IPS-20b (cell line): ENCODE measurements around the gene ALPL.

Source experiments
- H3K27ac ChIP-seq: one replicate; pipeline ENCODE4 v1.5.1; 2013; ENCODE audit warnings: low read length
- H3K27me3 ChIP-seq: 2 replicates; pipeline ENCODE4 v1.6.1; 2013; ENCODE audit warnings: mild to moderate bottlenecking, low read length, inconsistent platforms; ENCODE audit not compliant: insufficient read depth
- H3K36me3 ChIP-seq: 2 replicates; pipeline ENCODE4 v1.6.1; 2013; ENCODE audit warnings: low read depth, mild to moderate bottlenecking, inconsistent platforms, low read length, moderate library complexity; ENCODE audit not compliant: insufficient read depth
- H3K4me1 ChIP-seq: 2 replicates; pipeline ENCODE4 v1.6.1; 2013; ENCODE audit warnings: mild to moderate bottlenecking, control low read depth, inconsistent platforms, low read length, moderate library complexity; ENCODE audit not compliant: insufficient read depth
- H3K4me3 ChIP-seq: 2 replicates; pipeline ENCODE4 v1.5.1; 2013; ENCODE audit warnings: mild to moderate bottlenecking, low read length, inconsistent platforms
- H3K9ac ChIP-seq: 2 replicates; pipeline ENCODE4 v1.6.1; 2013; ENCODE audit warnings: low read depth, mild to moderate bottlenecking, inconsistent platforms, low read length, moderate library complexity
- H3K9me3 ChIP-seq: 2 replicates; pipeline ENCODE4 v1.6.1; 2013; ENCODE audit warnings: mild to moderate bottlenecking, low read depth, low read length, inconsistent platforms; ENCODE audit not compliant: insufficient read depth

The ALPL gene

DNA sequence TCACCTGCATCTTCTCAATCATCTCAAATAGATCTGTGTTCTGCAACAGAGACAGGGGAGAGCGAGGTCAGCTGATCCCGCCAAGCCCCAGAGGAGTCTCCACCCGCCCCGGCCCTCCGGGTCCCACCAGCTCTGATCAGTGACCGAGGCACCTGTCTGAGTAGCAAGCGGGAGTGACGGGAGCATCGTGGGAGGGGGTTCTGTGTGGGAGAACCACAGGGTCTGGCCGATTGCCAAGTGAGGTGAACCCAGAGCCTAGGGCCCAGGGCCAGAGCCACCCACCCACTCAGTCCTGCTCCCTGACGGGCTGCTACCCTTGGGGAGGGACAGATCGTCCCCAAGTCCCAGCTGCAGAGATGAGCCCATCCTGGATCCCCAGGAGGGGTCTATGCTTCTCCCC is 110.8 kb downstream of the ALPL start:
- Histone ChIP-seq H3K4me3 (no peak overlapping the region), H3K4me1 (peaks cover 6% of the 10 kb centered on the region; the same call in 1 of the 2 replicates), H3K27ac (no peak overlapping the region), H3K27me3 (peaks cover 49% of the 10 kb centered on the region), H3K9ac (no peak overlapping the region), H3K36me3 (no peaks in the 10 kb centered on the region), H3K9me3 (no peaks in the 10 kb centered on the region)

DNA sequence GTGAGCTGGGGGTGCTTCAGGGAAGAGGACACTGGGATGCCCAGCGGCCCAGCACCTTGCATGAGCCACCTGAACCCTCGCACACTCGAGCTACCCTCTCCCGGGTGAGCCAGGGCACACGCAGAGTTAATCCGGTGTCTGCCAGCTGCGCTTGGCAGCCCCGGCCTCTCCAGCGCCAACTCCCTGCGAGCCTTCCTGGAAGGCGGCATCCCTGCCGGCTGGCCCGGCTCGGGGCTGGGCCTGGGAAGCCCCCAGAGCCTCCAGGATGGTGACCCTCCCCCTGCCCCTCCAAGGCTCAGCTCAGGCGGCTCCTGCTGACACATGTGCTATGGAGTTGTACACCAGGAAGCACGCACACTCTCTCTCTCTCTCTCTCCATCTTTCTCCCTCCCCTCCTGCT is 111.3 kb downstream of the ALPL start:
- no peaks in the 10 kb centered on the region for H3K9me3 ChIP-seq
- peaks cover 49% of the 10 kb centered on the region for H3K27me3 ChIP-seq
- peaks cover 6% of the 10 kb centered on the region; the same call in 1 of the 2 replicates for H3K4me1 ChIP-seq
- H3K9ac ChIP-seq, result no peak overlapping the region
- H3K36me3 ChIP-seq, result no peaks in the 10 kb centered on the region
- H3K4me3 ChIP-seq, result no peak overlapping the region
- no peak overlapping the region for H3K27ac ChIP-seq

GRCh38 chr1:21621051-21621450 is 111.8 kb downstream of the ALPL start:
- Histone ChIP-seq H3K27ac (no peak overlapping the region), H3K4me3 (no peak overlapping the region), H3K4me1 (peaks cover 6% of the 10 kb centered on the region; the same call in 1 of the 2 replicates), H3K9ac (no peak overlapping the region), H3K9me3 (no peaks in the 10 kb centered on the region), H3K36me3 (no peaks in the 10 kb centered on the region), H3K27me3 (peaks cover 49% of the 10 kb centered on the region)

DNA sequence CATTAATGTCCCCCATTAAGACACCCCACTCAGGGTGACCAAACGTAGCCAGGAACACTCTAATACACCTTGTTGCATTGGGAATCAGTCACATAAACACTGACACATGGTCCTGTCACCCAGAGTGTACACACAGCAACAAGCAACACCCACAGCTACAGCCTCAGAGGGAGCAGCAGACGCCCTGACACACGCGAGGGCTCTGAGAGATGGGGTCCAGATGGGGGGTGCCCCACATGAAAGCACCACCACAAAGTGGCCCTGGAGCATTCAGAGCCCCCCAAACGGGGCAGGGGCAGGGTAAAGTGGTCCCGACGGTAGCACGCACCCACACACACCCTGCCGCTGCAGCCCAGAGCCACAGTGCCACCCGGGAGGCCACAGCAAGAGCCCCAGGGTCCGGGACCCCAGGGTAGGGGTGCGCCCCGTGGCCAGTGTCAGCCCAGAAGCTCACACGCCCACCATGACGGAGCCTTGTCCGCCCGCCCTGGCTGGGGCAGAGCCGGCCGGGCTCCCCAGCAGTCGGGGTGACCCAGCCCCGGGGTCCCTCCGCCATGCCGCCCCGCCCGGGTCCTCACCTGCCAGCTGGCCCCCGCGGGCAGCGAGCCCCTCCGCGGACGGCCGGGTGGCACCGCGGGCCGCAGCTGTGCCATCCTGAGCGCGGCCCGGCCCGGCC is 112.7 kb downstream of the ALPL start:
- H3K27ac ChIP-seq, result no peak overlapping the region
- H3K27me3 ChIP-seq, result peaks cover 49% of the 10 kb centered on the region

DNA sequence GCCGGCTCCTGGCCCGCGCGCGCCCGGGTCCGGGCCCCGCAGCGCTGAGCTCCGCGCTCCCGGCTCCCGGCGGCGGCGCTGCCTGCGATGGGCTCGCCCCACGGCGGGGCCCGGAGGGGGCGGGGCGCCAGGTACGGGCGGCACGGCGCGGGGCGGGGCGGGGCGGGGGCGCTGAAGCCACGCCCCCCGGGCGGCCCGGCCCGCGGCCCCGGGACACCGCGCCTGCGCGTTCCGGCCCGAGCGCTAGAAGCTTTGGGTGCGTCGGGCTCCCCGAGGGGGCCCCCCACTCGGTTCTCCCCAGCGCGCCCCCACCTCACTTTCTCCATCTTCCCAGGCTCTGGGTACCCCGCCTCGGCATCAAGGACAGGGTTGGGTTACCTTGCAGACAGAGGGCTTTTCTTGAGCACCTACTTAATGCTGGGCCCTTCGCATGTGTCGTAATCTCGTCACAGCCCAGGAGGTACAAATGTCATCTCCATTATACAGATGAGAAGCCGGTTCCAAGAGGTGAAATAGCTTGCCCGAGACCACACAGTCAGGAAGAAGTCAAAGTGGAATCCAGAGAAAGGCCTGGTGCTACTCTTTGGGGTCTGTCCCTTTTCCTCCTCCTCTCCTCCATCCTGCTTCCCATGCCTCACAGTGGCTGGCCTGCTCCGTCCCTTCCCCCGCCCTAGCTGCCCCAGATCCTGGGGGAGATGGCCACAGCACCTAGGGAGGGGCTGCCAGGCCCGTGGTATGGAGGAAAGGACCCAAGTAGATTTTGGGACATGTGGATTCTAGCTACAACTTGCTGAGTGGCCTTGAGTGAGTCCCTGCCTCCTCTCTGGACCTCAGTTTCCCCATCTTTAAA is 113.5 kb downstream of the ALPL start:
- H3K9ac ChIP-seq, result peak overlapping the region; percentile 58; the same call in 1 of the 2 replicates
- no peaks in the 10 kb centered on the region for H3K36me3 ChIP-seq
- peaks cover 49% of the 10 kb centered on the region for H3K27me3 ChIP-seq
- peaks cover 6% of the 10 kb centered on the region; the same call in 1 of the 2 replicates for H3K4me1 ChIP-seq
- peak overlapping the region; percentile 73 for H3K4me3 ChIP-seq
- H3K27ac ChIP-seq, result no peak overlapping the region
- no peaks in the 10 kb centered on the region for H3K9me3 ChIP-seq

More for the DNA sequence above, 112.7 kb downstream of the ALPL start:
- Histone ChIP-seq H3K4me3 (peak overlapping the region; percentile 40; the same call in 1 of the 2 replicates), H3K9ac (no peak overlapping the region), H3K36me3 (no peaks in the 10 kb centered on the region), H3K9me3 (no peaks in the 10 kb centered on the region), H3K4me1 (peaks cover 6% of the 10 kb centered on the region; the same call in 1 of the 2 replicates)

DNA sequence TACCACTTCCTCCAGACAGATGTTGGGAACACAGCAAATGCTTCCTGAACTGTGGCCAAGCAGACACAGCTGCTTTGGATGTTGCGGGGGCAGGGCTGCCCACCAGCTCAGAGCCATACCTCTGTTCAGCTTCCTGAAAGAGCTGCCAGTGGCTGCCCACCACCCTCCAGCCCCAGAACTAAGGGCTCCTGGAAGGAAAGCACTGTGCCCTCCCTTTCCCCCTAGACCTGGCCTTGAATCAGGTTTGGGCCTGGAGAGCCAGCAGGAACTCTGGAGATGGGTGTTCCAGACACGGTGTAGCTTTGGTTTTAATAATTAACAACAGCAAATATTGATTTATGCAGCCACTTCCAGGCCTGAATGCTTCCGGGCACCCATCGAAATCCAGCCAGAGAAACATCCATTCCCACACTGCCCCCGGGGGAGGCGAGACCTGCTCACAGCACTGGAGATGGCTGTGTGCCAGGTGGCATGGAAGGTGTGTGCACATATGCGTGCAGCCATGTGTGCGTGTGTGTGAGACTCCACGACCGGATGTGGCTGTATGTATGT is 114.3 kb downstream of the ALPL start:
- H3K36me3 ChIP-seq, result no peaks in the 10 kb centered on the region
- H3K4me1 ChIP-seq, result peaks cover 6% of the 10 kb centered on the region; the same call in 1 of the 2 replicates
- H3K9ac ChIP-seq, result no peak overlapping the region
- no peak overlapping the region for H3K27ac ChIP-seq
- H3K9me3 ChIP-seq, result no peaks in the 10 kb centered on the region
- peaks cover 49% of the 10 kb centered on the region for H3K27me3 ChIP-seq
- no peak overlapping the region for H3K4me3 ChIP-seq

DNA sequence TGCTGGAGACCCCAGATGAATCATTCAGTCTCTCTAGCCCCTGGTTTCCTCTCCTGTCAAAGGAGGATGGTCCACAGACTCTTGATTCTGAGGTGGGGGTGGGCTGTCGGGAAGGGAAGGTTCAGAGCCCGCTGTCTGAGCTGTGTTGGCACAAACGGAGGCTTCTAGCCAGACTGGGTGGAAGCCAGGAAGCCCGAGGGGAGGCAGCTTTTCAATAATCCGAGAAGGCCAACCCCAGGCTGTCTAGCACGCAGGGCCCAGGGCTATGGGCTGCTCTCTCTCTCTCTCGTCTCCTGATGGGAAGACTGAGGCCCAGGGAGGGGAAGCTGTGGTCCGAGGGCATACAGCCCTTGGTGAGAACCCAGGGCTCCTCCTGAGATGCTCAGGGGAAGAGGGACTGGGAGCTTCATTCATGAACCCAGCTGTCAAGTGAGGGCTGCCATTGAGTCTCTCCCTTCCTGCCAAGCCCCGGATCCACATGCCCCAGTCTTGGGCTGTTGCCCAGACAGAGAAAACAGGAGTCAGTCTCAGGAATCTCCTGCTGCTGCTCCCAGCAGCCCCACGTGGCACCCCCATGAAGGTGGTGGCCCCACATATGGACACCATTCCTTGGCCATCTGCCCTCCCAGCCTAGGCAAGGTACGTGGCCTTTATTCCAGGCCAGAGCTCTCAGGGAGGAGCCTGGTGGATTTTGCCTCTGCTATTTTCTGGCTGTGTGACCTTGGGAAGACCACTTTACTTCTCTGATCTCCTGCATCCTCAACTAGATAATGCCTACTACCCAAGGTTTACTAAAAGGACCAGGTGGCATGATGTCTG is 115.6 kb downstream of the ALPL start:
- Histone ChIP-seq H3K27ac (no peak overlapping the region), H3K36me3 (no peaks in the 10 kb centered on the region), H3K4me1 (peaks cover 9% of the 10 kb centered on the region; the same call in 1 of the 2 replicates), H3K9ac (no peak overlapping the region), H3K4me3 (no peak overlapping the region), H3K9me3 (no peaks in the 10 kb centered on the region), H3K27me3 (peaks cover 36% of the 10 kb centered on the region)

DNA sequence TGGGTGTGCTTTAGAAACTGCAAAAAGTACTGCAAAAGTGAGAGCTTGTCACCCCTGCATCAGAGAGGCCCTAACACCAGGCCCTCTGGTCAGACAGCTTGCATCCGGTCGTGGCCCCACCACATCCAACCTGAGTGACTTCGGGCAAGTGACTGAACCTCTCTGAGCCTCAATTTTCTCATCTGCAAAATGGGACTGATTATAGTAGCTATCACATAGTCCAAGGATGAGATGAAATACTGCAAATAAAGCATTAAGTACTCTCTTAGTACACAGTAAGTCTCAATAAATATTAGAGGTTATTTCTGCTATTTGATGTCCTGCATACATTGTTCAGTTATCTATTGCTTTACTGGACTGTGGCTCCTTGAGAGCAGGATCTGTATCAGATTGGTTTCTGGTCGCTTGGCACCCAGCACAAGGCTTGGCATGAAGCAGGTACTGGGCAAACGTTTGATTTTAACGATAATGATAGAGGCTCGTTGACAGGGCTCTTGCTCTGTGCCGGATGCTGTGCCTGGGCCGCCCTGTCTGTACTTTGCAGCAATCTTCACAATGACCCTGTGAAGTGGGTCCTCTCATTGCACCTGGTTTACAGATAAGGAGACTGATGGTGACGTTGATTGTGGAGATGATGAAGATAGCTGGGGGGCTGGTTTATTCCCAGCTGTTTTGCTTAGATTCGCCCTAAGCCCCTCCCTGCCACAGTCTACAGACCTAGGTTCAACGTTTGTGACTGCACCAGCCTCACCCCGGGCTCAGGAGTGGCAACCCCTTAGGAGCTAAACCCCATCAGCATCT is 116.4 kb downstream of the ALPL start:
- Histone ChIP-seq H3K4me1 (peaks cover 12% of the 10 kb centered on the region; the same call in 1 of the 2 replicates), H3K27ac (no peak overlapping the region)

GRCh38 chr1:21626921-21627339 is 117.7 kb downstream of the ALPL start:
- Histone ChIP-seq H3K9ac (no peak overlapping the region), H3K27me3 (peaks cover 14% of the 10 kb centered on the region), H3K4me1 (peaks cover 17% of the 10 kb centered on the region; the same call in 1 of the 2 replicates), H3K4me3 (no peak overlapping the region), H3K9me3 (no peaks in the 10 kb centered on the region), H3K36me3 (no peaks in the 10 kb centered on the region), H3K27ac (no peak overlapping the region)

More for the DNA sequence above, 116.4 kb downstream of the ALPL start:
- H3K9ac ChIP-seq, result no peak overlapping the region
- H3K27me3 ChIP-seq, result peaks cover 28% of the 10 kb centered on the region
- H3K9me3 ChIP-seq, result no peaks in the 10 kb centered on the region
- no peaks in the 10 kb centered on the region for H3K36me3 ChIP-seq
- no peak overlapping the region for H3K4me3 ChIP-seq
